CD14-positive monocyte (primary cell): ENCODE results near the gene GAS1. TPM values are rescaled to one million over a fixed set of nuclear protein-coding genes. Genes with fewer than 3 reads are reported as not detected.

Experiments used
- DNase-seq, 3 donors: peaks; one replicate each; pipeline ENCODE4 v3.0.0-alpha.2; 2011 to 2022
- H2AFZ ChIP-seq: 2 replicates; pipeline ENCODE4 v1.6.0; 2012; ENCODE audit warnings: mild to moderate bottlenecking, low read depth, low read length, inconsistent platforms; ENCODE audit not compliant: insufficient read depth, poor library complexity, severe bottlenecking
- H3K27ac ChIP-seq, 2 donors: 1 replicate in 1 of 2; 2 replicates in 1 of 2; pipeline ENCODE4 v1.5.1; 2012 to 2013; ENCODE audit warnings: low read length in 2 of 2, control low read depth in 1 of 2, inconsistent platforms in 1 of 2, low read depth in 1 of 2, mild to moderate bottlenecking in 1 of 2
- H3K27me3 ChIP-seq, 2 donors: one replicate each; pipeline versions ENCODE4 v1.6.0 to v1.6.1; 2011 to 2013; ENCODE audit warnings: low read length in 2 of 2; ENCODE audit not compliant: control insufficient read depth in 2 of 2, insufficient read depth in 2 of 2
- H3K36me3 ChIP-seq, 2 donors: replicated peaks in 1 of 2; 1 replicate in 1 of 2; 2 replicates in 1 of 2; pipeline versions ENCODE4 v1.5.1 to v1.6.1; 2012 to 2013; ENCODE audit warnings: low read length in 2 of 2, control low read depth in 1 of 2, inconsistent platforms in 1 of 2, mild to moderate bottlenecking in 1 of 2; ENCODE audit not compliant: insufficient read depth in 2 of 2, control insufficient read depth in 1 of 2
- H3K4me1 ChIP-seq, 2 donors: 1 replicate in 1 of 2; 2 replicates in 1 of 2; pipeline versions ENCODE4 v1.5.1 to v1.6.1; 2012 to 2013; ENCODE audit warnings: low read length in 2 of 2, control low read depth in 1 of 2, inconsistent platforms in 1 of 2, mild to moderate bottlenecking in 1 of 2, moderate library complexity in 1 of 2; ENCODE audit not compliant: insufficient read depth in 2 of 2, control insufficient read depth in 1 of 2
- H3K4me2 ChIP-seq: replicated peaks from 2 replicates; pipeline ENCODE3; 2012; ENCODE audit warnings: low read length, moderate library complexity, mild to moderate bottlenecking; ENCODE audit not compliant: poor library complexity, severe bottlenecking; ENCODE audit errors: extremely low read depth
- H3K4me3 ChIP-seq, 3 experiments: fragments of 200-600 bp in 1 of 3; sonication (generic) in 1 of 3; replicated peaks in 1 of 3; 1 replicate in 2 of 3; 2 replicates in 1 of 3; pipeline ENCODE4 v1.5.1; 2011 to 2013; ENCODE audit warnings: low read length in 3 of 3, mild to moderate bottlenecking in 3 of 3, control low read depth in 2 of 3, low read depth in 2 of 3, inconsistent platforms in 1 of 3, moderate library complexity in 1 of 3
- H3K79me2 ChIP-seq: 2 replicates; pipeline ENCODE4 v1.6.0; 2012; ENCODE audit warnings: mild to moderate bottlenecking, control low read depth, inconsistent platforms, low read length, moderate library complexity; ENCODE audit not compliant: insufficient read depth
- H3K9ac ChIP-seq: 2 replicates; pipeline ENCODE4 v1.6.0; 2017; ENCODE audit warnings: low read length, mild to moderate bottlenecking; ENCODE audit not compliant: insufficient read depth, poor library complexity, severe bottlenecking
- H3K9me3 ChIP-seq, 2 donors: replicated peaks in 1 of 2; 1 replicate in 1 of 2; 2 replicates in 1 of 2; pipeline versions ENCODE4 v1.5.1 to v1.6.1; 2012 to 2013; ENCODE audit warnings: low read length in 2 of 2, control low read depth in 1 of 2; ENCODE audit not compliant: control insufficient read depth in 1 of 2, insufficient read depth in 1 of 2
- H4K20me1 ChIP-seq: 2 replicates; pipeline ENCODE4 v1.6.0; 2012; ENCODE audit warnings: mild to moderate bottlenecking, low read length, control low read depth, moderate library complexity; ENCODE audit not compliant: insufficient read depth
- H3K27ac Mint-ChIP-seq, 7 donors: one replicate each; pipeline ENCODE4 v1.8.0; 2020; ENCODE audit warnings: mild to moderate bottlenecking in 7 of 7, mixed read lengths in 7 of 7, moderate library complexity in 6 of 7, inconsistent platforms in 2 of 7
- H3K27me3 Mint-ChIP-seq, 3 donors: one replicate each; pipeline ENCODE4 v1.8.0; 2021 to 2022; ENCODE audit warnings: low read depth in 3 of 3, mild to moderate bottlenecking in 3 of 3, mixed read lengths in 3 of 3, moderate library complexity in 3 of 3, inconsistent platforms in 1 of 3
- H3K36me3 Mint-ChIP-seq, 2 donors: one replicate each; pipeline ENCODE4 v1.8.0; 2020; ENCODE audit warnings: mixed read lengths in 2 of 2, inconsistent platforms in 1 of 2, mild to moderate bottlenecking in 1 of 2
- H3K4me1 Mint-ChIP-seq: one replicate; pipeline ENCODE4 v1.8.0; 2020; ENCODE audit warnings: mild to moderate bottlenecking, mixed read lengths
- H3K4me3 Mint-ChIP-seq, 2 donors: one replicate each; pipeline ENCODE4 v1.8.0; 2020; ENCODE audit warnings: mild to moderate bottlenecking in 2 of 2, mixed read lengths in 2 of 2, moderate library complexity in 1 of 2
- H3K9me3 Mint-ChIP-seq, 7 donors: one replicate each; pipeline ENCODE4 v1.8.0; 2020 to 2022; ENCODE audit warnings: mixed read lengths in 7 of 7, mild to moderate bottlenecking in 6 of 7, moderate library complexity in 6 of 7, inconsistent platforms in 2 of 7
- WGBS: methylation state at CpG from one replicate; pipeline ENCODE4 v1.1.5; 2013; ENCODE audit warnings: missing lambda C conversion rate; ENCODE audit not compliant: insufficient coverage; 5-methylcytosine and 5-hydroxymethylcytosine counted together
- intact Hi-C, 2 donors: fragments of 100-400 bp; cut with micrococcal nuclease; formaldehyde crosslinking; loops; one replicate each; pipeline versions ENCODE4 v1.15.0 to v1.15.1; 2023
- polyA plus RNA-seq, 3 donors: library from polyadenylated mRNA; depleted of rRNA in 1 of 3; unstranded in 2 of 3; stranded (reverse) in 1 of 3; fragments of 300-500 nt in 2 of 3; fragments of >200 nt in 1 of 3; fragmentation: Illumina TruSeq in 2 of 3; gene quantifications; 1 replicate in 2 of 3; 2 replicates in 1 of 3; pipeline ENCODE4 v1.2.3, GENCODE V29; 2012 to 2021
- TF ChIP-seq, protein P1 (sequence below): fragments of 200-600 bp; IDR thresholded peaks from one replicate; pipeline ENCODE4 v1.8.0; 2022; ENCODE audit warnings: antibody characterized with exemption, mild to moderate bottlenecking

The GAS1 gene
- polyA plus RNA-seq, 3 donors: 0.12 to 0.20 (median 0.18) TPM

GRCh38 chr9:86985132-86985647 is 37.9 kb upstream of the GAS1 start:
- H3K9me3 Mint-ChIP-seq: peaks cover 0 to 3% (median 0%) of the 10 kb centered on the region in 7 donors
- Histone ChIP-seq H3K27ac (no peak overlapping the region), H3K36me3 (no peaks in the 10 kb centered on the region), H2AFZ (no peak overlapping the region), H3K9me3 (no peaks in the 10 kb centered on the region), H3K4me2 (no peak overlapping the region), H3K79me2 (no peaks in the 10 kb centered on the region), H3K4me3 (no peak overlapping the region), H3K9ac (no peak overlapping the region), H3K4me1 (no peaks in the 10 kb centered on the region), H4K20me1 (no peaks in the 10 kb centered on the region), H3K27me3 (no peaks in the 10 kb centered on the region)
- H3K4me1 Mint-ChIP-seq: peaks cover under 1% of the 10 kb centered on the region
- intact Hi-C loops: no loop called here
- no peak for DNase-seq
- H3K27ac Mint-ChIP-seq: no peak overlapping the region
- WGBS: no CpG with 5 or more reads among the region's 2 CpGs
- no peak overlapping the region for H3K4me3 Mint-ChIP-seq
- peaks cover 0 to 2% (median 1%) of the 10 kb centered on the region in 3 donors for H3K27me3 Mint-ChIP-seq
- TF ChIP-seq, protein P1, sequence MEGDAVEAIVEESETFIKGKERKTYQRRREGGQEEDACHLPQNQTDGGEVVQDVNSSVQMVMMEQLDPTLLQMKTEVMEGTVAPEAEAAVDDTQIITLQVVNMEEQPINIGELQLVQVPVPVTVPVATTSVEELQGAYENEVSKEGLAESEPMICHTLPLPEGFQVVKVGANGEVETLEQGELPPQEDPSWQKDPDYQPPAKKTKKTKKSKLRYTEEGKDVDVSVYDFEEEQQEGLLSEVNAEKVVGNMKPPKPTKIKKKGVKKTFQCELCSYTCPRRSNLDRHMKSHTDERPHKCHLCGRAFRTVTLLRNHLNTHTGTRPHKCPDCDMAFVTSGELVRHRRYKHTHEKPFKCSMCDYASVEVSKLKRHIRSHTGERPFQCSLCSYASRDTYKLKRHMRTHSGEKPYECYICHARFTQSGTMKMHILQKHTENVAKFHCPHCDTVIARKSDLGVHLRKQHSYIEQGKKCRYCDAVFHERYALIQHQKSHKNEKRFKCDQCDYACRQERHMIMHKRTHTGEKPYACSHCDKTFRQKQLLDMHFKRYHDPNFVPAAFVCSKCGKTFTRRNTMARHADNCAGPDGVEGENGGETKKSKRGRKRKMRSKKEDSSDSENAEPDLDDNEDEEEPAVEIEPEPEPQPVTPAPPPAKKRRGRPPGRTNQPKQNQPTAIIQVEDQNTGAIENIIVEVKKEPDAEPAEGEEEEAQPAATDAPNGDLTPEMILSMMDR: no peak
- H3K36me3 Mint-ChIP-seq: no peaks in the 10 kb centered on the region

GRCh38 chr9:86983620-86984259 is 36.4 kb upstream of the GAS1 start:
- no peaks in the 10 kb centered on the region for H3K36me3 ChIP-seq
- H4K20me1 ChIP-seq: no peaks in the 10 kb centered on the region
- peaks cover 0 to 3% (median 0%) of the 10 kb centered on the region in 7 donors for H3K9me3 Mint-ChIP-seq
- WGBS: 97% methylated on average over 6 of the region's 11 CpGs
- no peaks in the 10 kb centered on the region for H3K4me1 ChIP-seq
- H3K27ac Mint-ChIP-seq: no peak overlapping the region
- no peaks in the 10 kb centered on the region for H3K36me3 Mint-ChIP-seq
- H3K4me3 ChIP-seq: no peak overlapping the region
- peaks cover 0 to 2% (median 1%) of the 10 kb centered on the region in 3 donors for H3K27me3 Mint-ChIP-seq
- no peaks in the 10 kb centered on the region for H3K4me1 Mint-ChIP-seq
- TF ChIP-seq, protein P1: no peak
- H3K9ac ChIP-seq: no peak overlapping the region
- no peak overlapping the region for H3K4me2 ChIP-seq
- no peak overlapping the region for H3K4me3 Mint-ChIP-seq
- H2AFZ ChIP-seq: no peak overlapping the region
- H3K79me2 ChIP-seq: no peaks in the 10 kb centered on the region
- no peaks in the 10 kb centered on the region for H3K27me3 ChIP-seq
- no peak for DNase-seq
- no peaks in the 10 kb centered on the region for H3K9me3 ChIP-seq
- intact Hi-C loops: no loop called here
- no peak overlapping the region for H3K27ac ChIP-seq
